Heart left ventricle (tissue), 13 donors: ENCODE data around the gene ZIC1.

Experiments
- CTCF ChIP-seq, 12 donors: fragments of 200-600 bp; sonication (generic) in 4 of 12; IDR thresholded peaks; one replicate each; pipeline versions ENCODE4 v1.5.0 to v1.8.0; 2018 to 2022; ENCODE audit warnings: antibody characterized with exemption in 12 of 12, mild to moderate bottlenecking in 5 of 12
- POLR2A ChIP-seq, 2 donors: fragments of 450-650 bp; IDR thresholded peaks; one replicate each; pipeline ENCODE4 v1.6.1; 2017; ENCODE audit warnings: antibody characterized with exemption in 2 of 2, mild to moderate bottlenecking in 2 of 2, moderate library complexity in 2 of 2
- donor health status: ischemic (EF 13 %, LVEDD 7.1; RV severe dilation, severe dysfunction).
- donor health status: DM: no; HTN: yes; CAD: no.
- donor health status: DM: no; HTN: no; CAD: no.
- donor health status: ischemic (EF 25% LVEDD 6.9; RV normal size, moderate dysfunction).
- donor health status: ischemic (EF 25% LVEDD 5.7; RV mildly dilated, moderate dysfunction).
- donor health status: ischemic (EF 35%, LVEDD 5.7; RV mildly dilated, moderate dysfunction).
- donor health status: nonischemic (EF 11% LVEDD 7.7; RV severe dilation, severe dysfunction).
- donor health status: DM: yes; HTN: yes; CAD: no.
- donor health status: PGD.
- donor health status: ischemic (EF 29% LVEDD 5.4; RV normal size, mild dysfunction).
- donor health status: nonischemic (EF 23%, LVEDD 6.1; RV moderate dilation, normal function).

- TF ChIP-seq CTCF (IDR thresholded peaks at IDR 0.05) (no peak), POLR2A (IDR thresholded peaks at IDR 0.05) (no peak)
Measured at GRCh38 chr3:147360051-147360439, 49.1 kb upstream of the ZIC1 start.
